NCI-H1417 (cell line): ENCODE results near the gene ARMC10.
A peak's percentile ranks its signal among the peaks of the same experiment; 100 is the strongest.
"Not testable (repeated sequence)": the region's sequence is repeated elsewhere in the genome, so short reads cannot be mapped to it uniquely, and the experiment has no call there.

Experiments used
- DNase-seq, 3 experiments: peaks; one replicate each; lab custom pipeline; 2025; lab: John Stamatoyannopoulos, UW

The ARMC10 gene

DNA sequence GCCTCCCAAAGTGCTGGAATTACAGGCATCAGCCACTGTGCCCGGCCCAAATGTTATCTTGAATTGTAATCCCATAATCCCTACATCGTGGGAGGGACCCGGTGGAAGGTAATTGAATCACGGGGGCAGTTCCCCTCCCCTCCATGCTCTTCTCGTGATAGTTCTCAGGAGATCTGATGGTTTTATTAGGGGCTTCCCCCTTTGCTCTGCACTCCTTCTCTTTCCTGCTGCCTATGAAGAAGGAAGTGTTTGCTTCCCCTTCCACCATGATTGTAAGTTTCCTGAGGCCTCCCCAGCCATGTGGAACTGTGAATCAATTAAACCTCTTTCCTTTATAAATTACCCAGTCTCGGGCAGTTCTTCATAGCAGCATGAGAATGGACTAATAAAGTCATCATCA, 3.3 kb downstream of the ARMC10 start:
- not testable (repeated sequence) for DNase-seq

GRCh38 chr7:103079836-103080235, 4.9 kb downstream of the ARMC10 start:
- DNase-seq = no peak

DNA sequence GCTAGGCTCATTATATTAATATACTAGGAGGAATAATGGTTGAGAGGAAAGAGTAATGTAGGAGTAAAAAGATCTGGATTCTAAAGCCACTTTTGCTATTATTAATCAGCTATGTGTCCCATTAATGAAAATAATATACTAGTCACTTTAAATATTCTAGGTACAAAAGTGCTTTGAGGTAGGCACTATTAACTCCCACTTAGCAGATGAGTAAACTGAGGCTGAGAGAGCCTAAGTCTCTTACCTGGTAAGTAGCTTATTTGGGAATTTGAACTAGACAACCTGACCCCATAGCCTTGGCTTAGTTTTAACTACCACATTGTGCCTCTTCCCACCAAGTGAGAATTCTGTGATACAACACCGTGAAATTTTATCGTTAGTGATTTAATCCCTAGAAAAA, 6.0 kb downstream of the ARMC10 start:
- DNase-seq = no peak

- DNase-seq = no peak
These were observed 7.6 kb downstream of the ARMC10 start for GRCh38 chr7:103082497-103082896.

DNA sequence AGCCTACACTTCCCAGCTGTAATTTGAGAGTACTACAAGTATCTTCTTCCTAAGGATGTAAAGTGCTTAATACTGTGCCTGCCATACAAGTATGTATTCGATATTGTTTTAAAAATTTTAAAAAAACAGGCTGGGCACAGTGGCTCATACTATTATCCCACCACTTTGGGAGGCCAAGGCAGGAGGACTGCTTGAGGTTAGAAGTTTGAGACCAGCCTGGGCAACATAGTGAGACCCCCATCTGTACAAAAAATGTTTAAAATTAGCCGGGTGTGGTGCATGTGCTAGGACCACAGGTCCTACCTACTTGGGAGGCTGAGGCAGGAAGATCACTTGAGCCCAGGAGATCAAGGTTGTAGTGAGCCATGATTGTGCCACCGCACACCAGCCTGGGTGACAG, 8.3 kb downstream of the ARMC10 start:
- DNase-seq = no peak

GRCh38 chr7:103092321-103092720, 17.4 kb downstream of the ARMC10 start:
- not testable (repeated sequence) for DNase-seq

DNA sequence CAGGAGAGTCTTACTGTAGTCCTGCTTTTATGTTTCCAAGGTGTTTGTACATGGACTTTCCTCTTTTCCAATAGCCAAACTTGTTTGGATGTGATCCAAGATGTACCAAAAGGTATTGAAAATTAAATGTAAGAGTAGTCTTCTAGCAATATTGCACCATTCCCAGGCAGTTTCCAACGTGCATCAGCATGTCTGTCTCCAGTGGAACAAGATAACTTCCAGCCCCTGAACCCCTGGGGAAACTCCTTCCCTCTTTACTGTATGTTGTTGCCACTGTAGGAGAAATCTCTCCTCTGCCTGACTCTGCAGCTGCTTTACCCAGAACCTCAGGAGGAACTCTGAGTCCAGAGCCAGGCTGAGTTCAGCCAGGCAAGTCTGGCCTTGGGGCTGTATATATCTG, 18.5 kb downstream of the ARMC10 start:
- DNase-seq = no peak

- no peak for DNase-seq
These were observed 19.2 kb downstream of the ARMC10 start for GRCh38 chr7:103094102-103094501.

- DNase-seq = not testable (repeated sequence)
These were observed 20.6 kb downstream of the ARMC10 start for GRCh38 chr7:103095558-103095957.

DNA sequence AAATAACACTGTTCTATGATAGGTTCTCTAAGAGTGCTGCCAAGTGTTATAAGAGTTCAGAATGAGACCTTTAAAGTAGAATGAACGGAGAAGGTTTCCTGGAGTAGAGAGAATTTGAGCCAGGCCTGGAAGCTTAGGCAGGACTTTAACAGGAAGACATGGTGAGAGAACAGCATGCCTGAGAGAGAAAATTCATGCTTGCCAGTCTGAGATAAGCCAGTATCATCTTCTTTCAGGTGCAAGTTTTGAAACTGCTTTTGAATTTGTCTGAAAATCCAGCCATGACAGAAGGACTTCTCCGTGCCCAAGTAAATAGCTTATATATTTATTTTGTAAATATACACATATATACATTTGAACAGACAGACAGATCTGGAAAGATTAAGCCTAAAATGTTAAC, 22.1 kb downstream of the ARMC10 start:
- no peak for DNase-seq

DNA sequence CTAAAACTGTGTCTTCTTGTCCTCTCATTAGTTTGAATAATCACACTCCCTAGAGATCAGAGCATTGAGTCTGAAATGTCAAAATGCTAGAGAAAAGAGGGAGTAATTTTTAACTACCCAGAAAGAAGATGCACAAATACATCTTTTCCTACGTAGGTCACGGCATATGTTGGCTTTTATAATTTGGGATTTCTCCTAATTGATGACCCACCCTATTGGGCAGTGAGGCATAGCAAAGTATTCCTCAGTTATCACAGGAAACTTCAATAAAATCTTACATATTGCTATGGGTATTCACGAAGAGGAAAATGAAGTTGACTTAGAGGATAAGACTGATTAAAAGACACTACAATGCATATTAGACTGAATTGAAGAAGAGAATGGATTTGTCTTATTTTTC, 25.4 kb downstream of the ARMC10 start:
- DNase-seq = no peak

DNA sequence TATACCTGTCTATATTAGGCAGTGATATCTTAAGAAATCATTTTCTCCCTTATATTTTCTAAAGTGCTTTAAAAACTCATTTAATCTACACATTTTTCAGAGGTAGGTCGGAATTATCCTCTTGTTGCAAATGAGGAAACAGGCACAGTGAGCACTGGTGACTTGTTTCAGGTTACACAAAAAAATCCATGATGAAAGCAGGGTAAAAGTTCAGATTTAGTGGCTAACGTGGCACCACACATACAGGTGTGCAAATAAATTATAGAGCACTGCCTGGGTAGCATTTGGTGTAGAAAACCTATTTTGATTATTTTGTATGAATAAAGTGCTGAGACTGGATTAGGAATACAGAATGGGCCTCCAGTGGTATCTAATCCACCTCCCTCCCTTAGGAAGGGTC, 26.6 kb downstream of the ARMC10 start:
- no peak for DNase-seq

DNA sequence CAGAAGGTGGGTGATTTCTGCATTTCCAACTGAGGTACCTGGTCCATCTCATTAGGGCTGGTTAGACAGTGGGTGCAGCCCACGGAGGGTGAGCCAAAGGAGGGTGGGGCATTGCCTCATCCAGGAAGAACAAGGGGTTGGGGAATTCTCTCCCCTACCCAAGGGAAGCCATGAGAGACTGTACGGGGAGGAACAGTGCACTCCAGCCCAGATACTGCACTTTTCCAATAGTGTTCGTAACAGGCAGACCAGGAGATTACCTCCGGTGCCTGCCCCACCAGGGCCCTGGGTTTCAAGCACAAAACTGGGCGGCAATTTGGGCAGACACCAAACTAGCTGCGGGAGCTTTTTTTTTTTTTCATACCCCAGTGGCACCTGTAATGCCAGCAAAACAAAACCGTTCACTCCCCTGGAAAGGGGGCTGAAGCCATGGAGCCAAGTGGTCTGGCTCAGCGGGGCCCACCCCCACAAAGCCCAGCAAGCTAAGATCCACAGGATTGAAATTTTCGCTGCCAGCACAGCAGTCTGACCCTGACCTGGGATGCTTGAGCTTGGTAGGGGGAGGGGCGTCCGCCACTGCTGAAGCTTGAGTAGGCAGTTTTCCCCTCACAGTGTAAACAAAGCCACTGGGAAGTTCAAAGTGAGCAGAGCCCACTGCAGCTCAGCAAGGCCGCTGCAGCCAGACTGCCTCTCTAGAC, 31.2 kb downstream of the ARMC10 start:
- DNase-seq = peak in 2 of 3 experiments; percentile 29 to 71

GRCh38 chr7:103106703-103107070, 31.7 kb downstream of the ARMC10 start:
- not testable (repeated sequence) for DNase-seq

- no peak for DNase-seq
These were observed 38.2 kb downstream of the ARMC10 start for GRCh38 chr7:103113164-103113563.

DNA sequence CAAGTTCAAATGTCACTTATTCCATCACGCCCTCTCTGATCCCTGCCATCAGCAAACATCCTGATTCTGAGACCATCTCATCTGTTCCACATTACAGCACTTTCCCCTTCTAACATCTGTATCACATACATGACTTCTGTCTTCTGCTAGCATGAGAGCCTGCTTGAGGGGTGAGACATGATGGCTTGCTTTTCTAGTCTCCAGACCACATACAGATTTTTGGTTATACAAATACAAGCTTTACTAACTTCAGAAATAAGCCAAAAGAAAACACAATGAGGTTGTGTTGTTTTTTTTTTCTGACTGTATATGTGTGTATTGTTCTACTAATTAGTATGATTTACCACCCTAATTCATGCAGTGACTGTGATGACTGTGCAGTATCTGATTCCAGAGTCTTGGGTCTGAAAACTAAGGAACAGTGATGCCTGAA, 39.7 kb downstream of the ARMC10 start:
- DNase-seq = no peak

DNA sequence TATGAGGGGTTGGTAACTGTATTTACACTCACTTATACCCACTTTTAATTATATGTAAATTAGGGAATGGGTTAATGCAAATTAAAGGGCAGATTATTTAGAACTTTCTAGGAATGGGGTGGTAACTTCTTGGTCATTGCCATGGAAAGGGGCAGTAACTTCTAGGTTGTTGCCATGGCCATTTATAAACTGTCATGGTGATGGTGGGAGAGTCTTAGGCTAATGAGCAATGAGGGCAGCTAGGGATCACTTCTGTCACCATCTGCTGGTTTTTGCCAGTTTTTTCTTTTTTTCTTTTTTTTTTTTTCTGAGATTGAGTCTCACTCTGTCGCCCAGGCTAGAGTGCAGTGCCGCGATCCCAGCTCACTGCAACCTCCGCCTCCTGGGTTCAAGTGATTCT, 40.8 kb downstream of the ARMC10 start:
- no peak for DNase-seq

- no peak for DNase-seq
These were observed 41.6 kb downstream of the ARMC10 start for GRCh38 chr7:103116511-103116910.

GRCh38 chr7:103116991-103117390, 42.1 kb downstream of the ARMC10 start:
- no peak for DNase-seq

- no peak for DNase-seq
These were observed 42.5 kb downstream of the ARMC10 start for GRCh38 chr7:103117465-103117864.

- no peak for DNase-seq
These were observed 44.9 kb downstream of the ARMC10 start for GRCh38 chr7:103119791-103120291.

DNA sequence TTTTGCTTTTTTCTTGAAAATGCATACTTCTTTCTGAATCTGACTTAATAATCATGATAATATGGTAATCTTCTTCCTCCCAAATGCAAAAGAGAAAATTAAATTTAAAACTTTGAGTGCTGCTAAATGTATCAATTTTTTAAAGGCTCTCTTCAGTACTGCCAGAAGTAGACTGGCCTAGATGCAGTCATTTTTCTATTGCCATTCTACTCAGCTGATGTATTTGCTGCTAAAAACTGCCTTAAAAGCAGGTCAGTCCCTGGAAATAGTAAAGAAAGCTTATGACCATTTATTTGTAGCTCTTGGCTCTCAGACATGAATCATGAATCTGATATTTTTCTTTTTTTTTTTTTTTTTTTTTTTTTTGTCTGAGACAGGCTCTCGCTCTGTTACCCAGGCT, 45.4 kb downstream of the ARMC10 start:
- no peak for DNase-seq

DNA sequence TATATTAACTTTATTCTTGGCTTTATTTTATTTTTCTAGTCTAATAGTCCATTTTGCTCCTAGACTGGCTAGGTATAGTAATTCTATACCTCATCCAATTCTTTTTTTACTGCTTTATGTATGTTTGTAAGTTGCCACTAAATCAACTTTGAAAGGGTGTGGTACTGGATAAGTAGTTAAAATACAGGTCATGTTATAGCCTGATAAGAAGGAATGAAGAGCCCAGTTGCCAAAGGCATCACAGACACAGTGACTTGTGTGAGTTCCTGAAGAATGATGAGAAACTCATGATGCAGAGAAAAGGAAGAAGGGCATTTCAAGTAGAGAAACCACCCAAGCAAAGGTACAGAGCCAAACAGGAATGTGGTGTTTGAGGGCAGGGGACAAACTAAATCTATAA, 46.7 kb downstream of the ARMC10 start:
- no peak for DNase-seq

GRCh38 chr7:103123529-103123928, 48.6 kb downstream of the ARMC10 start:
- DNase-seq = no peak
